HepG2 (cell line): Measurements from ENCODE around the gene KDM4B. TPM values are rescaled to one million over a fixed set of nuclear protein-coding genes. Genes with fewer than 3 reads are reported as not detected.

Source experiments
- ATAC-seq: fragments of 200-7000 bp; cut with Tn5 transposase; 3 replicates; pipeline ENCODE4 v1.9.1; 2020; ENCODE audit warnings: mild to moderate bottlenecking, moderate library complexity
- BruUV-seq: library from RNA; stranded (reverse); fragments of 400-500 nt; replicated peaks from 2 replicates; lab custom pipeline; 2021; lab: Mats Ljungman, UMichigan
- CTCF ChIA-PET: fragments of 300-600 bp; formaldehyde crosslinking; extraction: SDS; loops from one replicate; lab custom pipeline; 2021; ENCODE audit warnings: low total read pairs, inconsistent platforms, low intra/inter-chr PET ratio; lab: Yijun Ruan, JAX
- POLR2A ChIA-PET: fragments of 350-600 bp; sonication (Branson Sonifier 250); formaldehyde crosslinking; loops from one replicate; lab custom pipeline; 2020; ENCODE audit warnings: antibody characterized with exemption, inconsistent platforms; lab: Yijun Ruan, JAX
- DNase-seq: peaks from one replicate; pipeline ENCODE4 v3.0.0-alpha.2; 2015; ENCODE audit warnings: low spot score
- FAIRE-seq: peaks from 3 replicates; lab custom pipeline; 2011; peaks lifted over from hg19 to GRCh38; lab: Jason Lieb, UNC
- H2AFZ ChIP-seq: one replicate; pipeline ENCODE4 v1.6.1; 2011; ENCODE audit warnings: low read length, inconsistent platforms
- H3K27ac ChIP-seq: fragments of 300-600 bp; 3 replicates; pipeline ENCODE4 v1.8.0; 2011; ENCODE audit warnings: mixed run types, mild to moderate bottlenecking, mixed read lengths, low read length, inconsistent platforms; ENCODE audit not compliant: insufficient read depth; ENCODE audit errors: extremely low read length
- H3K27me3 ChIP-seq, 2 experiments: fragments of 200-600 bp in 1 of 2; 2 replicates in 1 of 2; 3 replicates in 1 of 2; pipeline versions ENCODE4 v1.6.0 to v1.8.0; 2011; ENCODE audit warnings: low read length in 2 of 2, mild to moderate bottlenecking in 2 of 2, moderate library complexity in 2 of 2, inconsistent platforms in 1 of 2; ENCODE audit not compliant: insufficient read depth in 2 of 2, control insufficient read depth in 1 of 2
- H3K36me3 ChIP-seq, 2 experiments: fragments of 200-600 bp in 1 of 2; replicated peaks in 1 of 2; 2 replicates in 1 of 2; 3 replicates in 1 of 2; pipeline versions ENCODE4 v1.5.1 to v1.8.0; 2011; ENCODE audit warnings: low read length in 2 of 2, inconsistent platforms in 1 of 2; ENCODE audit not compliant: insufficient read depth in 2 of 2, control insufficient read depth in 1 of 2
- H3K4me1 ChIP-seq: 2 replicates; pipeline ENCODE4 v1.5.1; 2012; ENCODE audit warnings: low read length, inconsistent platforms; ENCODE audit not compliant: insufficient read depth
- H3K4me2 ChIP-seq: 2 replicates; pipeline ENCODE4 v1.6.0; 2011; ENCODE audit warnings: low read depth, low read length, inconsistent platforms
- H3K4me3 ChIP-seq, 3 experiments: fragments of 200-600 bp in 1 of 3; sonication (generic), shearing (Covaris generic) in 1 of 3; replicated peaks in 1 of 3; 2 replicates each; pipeline ENCODE4 v1.5.1; 2011 to 2016; ENCODE audit warnings: low read length in 3 of 3, inconsistent platforms in 2 of 3, low read depth in 2 of 3, mild to moderate bottlenecking in 2 of 3, control low read depth in 1 of 3, mixed read lengths in 1 of 3; ENCODE audit not compliant: insufficient read depth in 1 of 3
- H3K79me2 ChIP-seq: one replicate; pipeline ENCODE4 v1.6.1; 2011; ENCODE audit warnings: low read length, inconsistent platforms; ENCODE audit not compliant: insufficient read depth
- H3K9ac ChIP-seq: 2 replicates; pipeline ENCODE4 v1.6.0; 2011; ENCODE audit warnings: mild to moderate bottlenecking, low read depth, low read length, inconsistent platforms; ENCODE audit not compliant: insufficient read depth
- H3K9me3 ChIP-seq: 2 replicates; pipeline ENCODE4 v1.5.1; 2012; ENCODE audit warnings: mild to moderate bottlenecking, low read length
- H4K20me1 ChIP-seq: 2 replicates; pipeline ENCODE4 v1.6.0; 2011; ENCODE audit warnings: inconsistent platforms, mild to moderate bottlenecking, low read length, moderate library complexity; ENCODE audit not compliant: insufficient read depth
- EP300 ChIP-seq, 3 experiments: sonication (generic) in 1 of 3; formaldehyde crosslinking in 1 of 3; IDR thresholded peaks; 2 replicates each; pipeline versions ENCODE4 v1.5.1 to v1.6.1; 2011 to 2020; ENCODE audit warnings: low read depth in 2 of 3, low read length in 2 of 3, borderline replicate concordance in 1 of 3, improper control_type of control experiment in 1 of 3, mild to moderate bottlenecking in 1 of 3, missing genetic modification reagents in 1 of 3, moderate library complexity in 1 of 3
- KAT8 ChIP-seq: IDR thresholded peaks from 2 replicates; pipeline ENCODE4 v1.6.1; 2016; ENCODE audit warnings: missing genetic modification reagents, missing compliant biosample characterization
- MAZ ChIP-seq, 2 experiments: sonication (generic) in 1 of 2; formaldehyde crosslinking in 1 of 2; IDR thresholded peaks; 2 replicates each; pipeline versions ENCODE4 v1.5.0 to v1.6.1; 2012 to 2020; ENCODE audit warnings: low read depth in 2 of 2, mild to moderate bottlenecking in 2 of 2, borderline replicate concordance in 1 of 2, improper control_type of control experiment in 1 of 2, low read length in 1 of 2, missing genetic modification reagents in 1 of 2, moderate library complexity in 1 of 2
- NFE2 ChIP-seq: sonication (generic); formaldehyde crosslinking; IDR thresholded peaks from 2 replicates; pipeline ENCODE4 v1.4.0; 2020; ENCODE audit warnings: missing genetic modification reagents
- NR2C2 ChIP-seq: sonication (generic); formaldehyde crosslinking; IDR thresholded peaks from 2 replicates; pipeline ENCODE4 v1.4.0; 2020; ENCODE audit warnings: missing genetic modification reagents, mild to moderate bottlenecking, moderate library complexity, borderline replicate concordance
- STAG1 ChIP-seq: sonication (generic); formaldehyde crosslinking; IDR thresholded peaks from 2 replicates; pipeline ENCODE4 v1.4.0; 2020; ENCODE audit warnings: missing genetic modification reagents
- XRCC5 ChIP-seq: fragments of 200-400 bp; formaldehyde crosslinking; optimal IDR thresholded peaks from 2 replicates; pipeline ENCODE3; 2017; ENCODE audit warnings: mild to moderate bottlenecking, low read length
- ZNF709 ChIP-seq: sonication (generic); formaldehyde crosslinking; IDR thresholded peaks from 2 replicates; pipeline ENCODE4 v1.5.0; 2020; ENCODE audit warnings: mild to moderate bottlenecking, missing genetic modification reagents
- ZNF891 ChIP-seq: sonication (generic); formaldehyde crosslinking; IDR thresholded peaks from 2 replicates; pipeline ENCODE4 v1.5.0; 2020; ENCODE audit warnings: mild to moderate bottlenecking, missing genetic modification reagents
- WGBS: methylation state at CpG from one replicate; pipeline ENCODE4 v1.1.6; 2017; ENCODE audit warnings: low lambda C conversion rate; 5-methylcytosine and 5-hydroxymethylcytosine counted together
- in situ Hi-C: cut with HindIII; loops from 2 replicates; pipeline ENCODE4 v1.10.0; 2017; ENCODE audit warnings: low pct_unique_long_range_greater_than_20kb; ENCODE audit not compliant: extremely low pct_ligation_motif_present
- intact Hi-C: fragments of 100-400 bp; cut with micrococcal nuclease; formaldehyde crosslinking; loops from one replicate; pipeline ENCODE4 v1.10.0; 2022; ENCODE audit not compliant: unreplicated experiment
- polyA plus RNA-seq, 8 experiments: library from polyadenylated mRNA; depleted of rRNA in 3 of 8; stranded (reverse) in 7 of 8; unstranded in 1 of 8; fragments of >200 nt; fragmentation: Illumina TruSeq in 4 of 8; extraction: Trizol in 4 of 8; gene quantifications; 2 replicates each; pipeline versions ENCODE4 v1.2.1 to v1.2.3, GENCODE V29; 2011 to 2016; ENCODE audit warnings: low read depth in 4 of 8, missing spikeins in 1 of 8, mixed read lengths in 1 of 8; ENCODE audit not compliant: insufficient read depth in 1 of 8
- total RNA-seq, 5 experiments: library from RNA; depleted of rRNA; stranded (reverse); fragments of >200 nt; fragmentation: Illumina TruSeq; extraction: Trizol; gene quantifications; 2 replicates each; pipeline ENCODE4 v1.2.3, GENCODE V29; 2016; ENCODE audit warnings: low read depth in 1 of 5
- TF ChIP-seq, protein P1 (sequence below): sonication (generic); formaldehyde crosslinking; IDR thresholded peaks from 2 replicates; pipeline ENCODE4 v1.8.0; 2022; ENCODE audit warnings: missing genetic modification reagents, mild to moderate bottlenecking, borderline replicate concordance
- TF ChIP-seq, protein P2 (sequence below): sonication (generic); formaldehyde crosslinking; IDR thresholded peaks from 2 replicates; pipeline ENCODE4 v1.9.0; 2021; ENCODE audit warnings: missing genetic modification reagents, borderline replicate concordance
- TF ChIP-seq, protein P3 (sequence below): IDR thresholded peaks from 2 replicates; pipeline ENCODE4 v1.4.0; 2020; ENCODE audit warnings: mild to moderate bottlenecking, missing genetic modification reagents
- TF ChIP-seq, protein P4 (sequence below): sonication (generic); formaldehyde crosslinking; IDR thresholded peaks from 2 replicates; pipeline ENCODE4 v1.4.0; 2020; ENCODE audit warnings: missing genetic modification reagents

KDM4B gene
- total and polyA plus RNA-seq, 2 of the 13 experiments (the other 11 are each of a cell fraction or from before 2014, with no cell fraction given): 4.9 to 14.6 TPM

DNA sequence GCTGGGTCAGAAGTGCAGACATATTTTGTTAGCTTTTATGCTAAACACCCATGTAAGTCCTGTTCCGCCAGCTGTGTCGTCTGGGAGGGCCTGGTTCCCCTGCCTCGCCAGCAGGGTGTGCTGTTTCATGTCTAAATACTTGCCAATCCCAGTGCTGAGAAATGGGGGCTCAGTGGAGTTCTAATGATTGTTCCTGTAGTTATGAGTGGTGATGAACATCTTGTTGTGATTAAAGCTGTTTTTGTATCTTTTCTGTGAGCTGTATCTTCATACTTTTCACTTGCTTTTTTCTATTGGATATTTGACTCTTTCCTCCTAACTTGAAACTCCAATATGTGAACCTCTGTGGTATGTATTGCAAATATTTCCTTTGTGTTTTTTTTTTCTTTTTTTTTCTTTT lies 32.7 kb downstream of the KDM4B start (continued):
- TF ChIP-seq, protein P1, sequence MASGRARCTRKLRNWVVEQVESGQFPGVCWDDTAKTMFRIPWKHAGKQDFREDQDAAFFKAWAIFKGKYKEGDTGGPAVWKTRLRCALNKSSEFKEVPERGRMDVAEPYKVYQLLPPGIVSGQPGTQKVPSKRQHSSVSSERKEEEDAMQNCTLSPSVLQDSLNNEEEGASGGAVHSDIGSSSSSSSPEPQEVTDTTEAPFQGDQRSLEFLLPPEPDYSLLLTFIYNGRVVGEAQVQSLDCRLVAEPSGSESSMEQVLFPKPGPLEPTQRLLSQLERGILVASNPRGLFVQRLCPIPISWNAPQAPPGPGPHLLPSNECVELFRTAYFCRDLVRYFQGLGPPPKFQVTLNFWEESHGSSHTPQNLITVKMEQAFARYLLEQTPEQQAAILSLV (CRISPR knock-in tag): no peak
- TF ChIP-seq, protein P2, sequence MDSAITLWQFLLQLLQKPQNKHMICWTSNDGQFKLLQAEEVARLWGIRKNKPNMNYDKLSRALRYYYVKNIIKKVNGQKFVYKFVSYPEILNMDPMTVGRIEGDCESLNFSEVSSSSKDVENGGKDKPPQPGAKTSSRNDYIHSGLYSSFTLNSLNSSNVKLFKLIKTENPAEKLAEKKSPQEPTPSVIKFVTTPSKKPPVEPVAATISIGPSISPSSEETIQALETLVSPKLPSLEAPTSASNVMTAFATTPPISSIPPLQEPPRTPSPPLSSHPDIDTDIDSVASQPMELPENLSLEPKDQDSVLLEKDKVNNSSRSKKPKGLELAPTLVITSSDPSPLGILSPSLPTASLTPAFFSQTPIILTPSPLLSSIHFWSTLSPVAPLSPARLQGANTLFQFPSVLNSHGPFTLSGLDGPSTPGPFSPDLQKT (CRISPR knock-in tag): no peak
- TF ChIP-seq MAZ (IDR thresholded peaks at IDR 0.05; ENCODE audit: borderline replicate concordance, low read depth, low read length): no peak
- TF ChIP-seq MAZ (CRISPR knock-in tag; IDR thresholded peaks at IDR 0.05; ENCODE audit: low read depth): no peak
- peak; percentile 40 for TF ChIP-seq XRCC5
- no peak for TF ChIP-seq ZNF891 (CRISPR knock-in tag)
- TF ChIP-seq STAG1: peak; percentile 54
- TF ChIP-seq NR2C2 (CRISPR knock-in tag): 0 out of 2 replicates have a peak, but pooled peaks have one; percentile 3

DNA sequence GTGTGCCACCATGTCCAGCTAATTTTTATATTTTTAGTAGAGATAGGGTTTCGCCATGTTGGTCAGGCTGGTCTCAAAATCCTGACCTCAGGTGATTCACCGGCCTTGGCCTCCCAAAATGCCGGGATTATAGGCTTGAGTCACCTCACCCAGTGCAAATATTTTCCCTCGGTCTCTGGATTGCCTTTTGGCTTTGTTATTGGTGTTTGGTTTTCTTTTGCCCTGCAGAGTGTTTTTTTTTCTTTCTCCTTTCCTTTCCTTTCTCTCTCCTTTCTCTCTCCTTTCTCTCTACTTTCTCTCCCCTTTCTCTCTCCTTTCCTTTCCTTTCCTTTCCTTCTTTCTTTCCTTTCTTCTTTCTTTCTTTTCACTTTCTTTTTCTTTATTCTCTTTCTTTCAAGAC lies 33.2 kb downstream of the KDM4B start:
- peak; percentile 78 for ATAC-seq
- WGBS: 0% methylated on average over 4 of the region's 4 CpGs
- H3K27me3 ChIP-seq: no peaks in the 10 kb centered on the region
- ChIA-PET CTCF (interaction anchor here (2.5 kb wide), 1 partner anchor 29 kb away, joined by 46 read pairs; no protein-coding TSS in a partner anchor), POLR2A (interaction anchor here (1.0 to 1.8 kb wide), 3 partner anchors 29 to 33 kb away, joined by 5 to 9 read pairs (median 7); partner anchors contain the start of gene KDM4B)
- no peak overlapping the region for H3K9ac ChIP-seq
- no TSS peak for BruUV-seq
- H3K79me2 ChIP-seq: peaks cover 46% of the 10 kb centered on the region
- no peaks in the 10 kb centered on the region for H3K9me3 ChIP-seq
- FAIRE-seq: peak; percentile 77
- intact Hi-C loops: no loop called here
- peaks cover 35% of the 10 kb centered on the region for H4K20me1 ChIP-seq
- H3K4me1 ChIP-seq: peaks cover 27% of the 10 kb centered on the region
- peak; percentile 84 for DNase-seq
- H2AFZ ChIP-seq: no peak overlapping the region
- peak overlapping the region; percentile 49 for H3K27ac ChIP-seq
- peak overlapping the region; percentile 55 for H3K4me2 ChIP-seq
- in situ Hi-C loops: no loop called here
- peaks cover 0 to 3% of the 10 kb centered on the region in 2 experiments; a peak in 2 of 5 replicates for H3K36me3 ChIP-seq
- H3K4me3 ChIP-seq: peak overlapping the region in 1 of 3 experiments; percentile 17; a peak in 1 of 6 replicates
- no peak for TF ChIP-seq ZNF709 (CRISPR knock-in tag)
- TF ChIP-seq NFE2 (CRISPR knock-in tag): no peak
- peak; percentile 19 to 31; a peak in 1 of 4 replicates for TF ChIP-seq EP300 (IDR thresholded peaks at IDR 0.05; ENCODE audit: low read depth in 2 of 2, low read length in 2 of 2)
- 0 out of 2 replicates have a peak, but pooled peaks have one; percentile 11 for TF ChIP-seq EP300 (CRISPR knock-in tag; IDR thresholded peaks at IDR 0.05; ENCODE audit: borderline replicate concordance)
- TF ChIP-seq KAT8: peak; percentile 34; the same call in 1 of the 2 replicates
- TF ChIP-seq, protein P3, sequence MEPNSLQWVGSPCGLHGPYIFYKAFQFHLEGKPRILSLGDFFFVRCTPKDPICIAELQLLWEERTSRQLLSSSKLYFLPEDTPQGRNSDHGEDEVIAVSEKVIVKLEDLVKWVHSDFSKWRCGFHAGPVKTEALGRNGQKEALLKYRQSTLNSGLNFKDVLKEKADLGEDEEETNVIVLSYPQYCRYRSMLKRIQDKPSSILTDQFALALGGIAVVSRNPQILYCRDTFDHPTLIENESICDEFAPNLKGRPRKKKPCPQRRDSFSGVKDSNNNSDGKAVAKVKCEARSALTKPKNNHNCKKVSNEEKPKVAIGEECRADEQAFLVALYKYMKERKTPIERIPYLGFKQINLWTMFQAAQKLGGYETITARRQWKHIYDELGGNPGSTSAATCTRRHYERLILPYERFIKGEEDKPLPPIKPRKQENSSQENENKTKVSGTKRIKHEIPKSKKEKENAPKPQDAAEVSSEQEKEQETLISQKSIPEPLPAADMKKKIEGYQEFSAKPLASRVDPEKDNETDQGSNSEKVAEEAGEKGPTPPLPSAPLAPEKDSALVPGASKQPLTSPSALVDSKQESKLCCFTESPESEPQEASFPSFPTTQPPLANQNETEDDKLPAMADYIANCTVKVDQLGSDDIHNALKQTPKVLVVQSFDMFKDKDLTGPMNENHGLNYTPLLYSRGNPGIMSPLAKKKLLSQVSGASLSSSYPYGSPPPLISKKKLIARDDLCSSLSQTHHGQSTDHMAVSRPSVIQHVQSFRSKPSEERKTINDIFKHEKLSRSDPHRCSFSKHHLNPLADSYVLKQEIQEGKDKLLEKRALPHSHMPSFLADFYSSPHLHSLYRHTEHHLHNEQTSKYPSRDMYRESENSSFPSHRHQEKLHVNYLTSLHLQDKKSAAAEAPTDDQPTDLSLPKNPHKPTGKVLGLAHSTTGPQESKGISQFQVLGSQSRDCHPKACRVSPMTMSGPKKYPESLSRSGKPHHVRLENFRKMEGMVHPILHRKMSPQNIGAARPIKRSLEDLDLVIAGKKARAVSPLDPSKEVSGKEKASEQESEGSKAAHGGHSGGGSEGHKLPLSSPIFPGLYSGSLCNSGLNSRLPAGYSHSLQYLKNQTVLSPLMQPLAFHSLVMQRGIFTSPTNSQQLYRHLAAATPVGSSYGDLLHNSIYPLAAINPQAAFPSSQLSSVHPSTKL (CRISPR knock-in tag): peak; percentile 83
- TF ChIP-seq, protein P4, sequence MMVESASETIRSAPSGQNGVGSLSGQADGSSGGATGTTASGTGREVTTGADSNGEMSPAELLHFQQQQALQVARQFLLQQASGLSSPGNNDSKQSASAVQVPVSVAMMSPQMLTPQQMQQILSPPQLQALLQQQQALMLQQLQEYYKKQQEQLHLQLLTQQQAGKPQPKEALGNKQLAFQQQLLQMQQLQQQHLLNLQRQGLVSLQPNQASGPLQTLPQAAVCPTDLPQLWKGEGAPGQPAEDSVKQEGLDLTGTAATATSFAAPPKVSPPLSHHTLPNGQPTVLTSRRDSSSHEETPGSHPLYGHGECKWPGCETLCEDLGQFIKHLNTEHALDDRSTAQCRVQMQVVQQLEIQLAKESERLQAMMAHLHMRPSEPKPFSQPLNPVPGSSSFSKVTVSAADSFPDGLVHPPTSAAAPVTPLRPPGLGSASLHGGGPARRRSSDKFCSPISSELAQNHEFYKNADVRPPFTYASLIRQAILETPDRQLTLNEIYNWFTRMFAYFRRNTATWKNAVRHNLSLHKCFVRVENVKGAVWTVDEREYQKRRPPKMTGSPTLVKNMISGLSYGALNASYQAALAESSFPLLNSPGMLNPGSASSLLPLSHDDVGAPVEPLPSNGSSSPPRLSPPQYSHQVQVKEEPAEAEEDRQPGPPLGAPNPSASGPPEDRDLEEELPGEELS (CRISPR knock-in tag): peak; percentile 58
